ES-I3 (cell line): ENCODE results near the gene TBCD.
"Not testable (repeated sequence)": the region's sequence is repeated elsewhere in the genome, so short reads cannot be mapped to it uniquely, and the experiment has no call there.

Source experiments
- H3K36me3 ChIP-seq: 2 replicates; pipeline ENCODE4 v1.6.1; 2013; ENCODE audit warnings: mild to moderate bottlenecking, low read length, control low read depth, moderate library complexity; ENCODE audit not compliant: insufficient read depth
- H3K4me1 ChIP-seq: 2 replicates; pipeline ENCODE4 v1.6.1; 2013; ENCODE audit warnings: mild to moderate bottlenecking, control low read depth, low read length; ENCODE audit not compliant: insufficient read depth
- H3K9ac ChIP-seq: 2 replicates; pipeline ENCODE4 v1.6.1; 2013; ENCODE audit warnings: low read depth, mild to moderate bottlenecking, low read length, moderate library complexity
- H3K9me3 ChIP-seq: 2 replicates; pipeline ENCODE4 v1.6.1; 2013; ENCODE audit warnings: mild to moderate bottlenecking, low read length, moderate library complexity; ENCODE audit not compliant: control insufficient read depth, insufficient read depth

Gene TBCD

DNA sequence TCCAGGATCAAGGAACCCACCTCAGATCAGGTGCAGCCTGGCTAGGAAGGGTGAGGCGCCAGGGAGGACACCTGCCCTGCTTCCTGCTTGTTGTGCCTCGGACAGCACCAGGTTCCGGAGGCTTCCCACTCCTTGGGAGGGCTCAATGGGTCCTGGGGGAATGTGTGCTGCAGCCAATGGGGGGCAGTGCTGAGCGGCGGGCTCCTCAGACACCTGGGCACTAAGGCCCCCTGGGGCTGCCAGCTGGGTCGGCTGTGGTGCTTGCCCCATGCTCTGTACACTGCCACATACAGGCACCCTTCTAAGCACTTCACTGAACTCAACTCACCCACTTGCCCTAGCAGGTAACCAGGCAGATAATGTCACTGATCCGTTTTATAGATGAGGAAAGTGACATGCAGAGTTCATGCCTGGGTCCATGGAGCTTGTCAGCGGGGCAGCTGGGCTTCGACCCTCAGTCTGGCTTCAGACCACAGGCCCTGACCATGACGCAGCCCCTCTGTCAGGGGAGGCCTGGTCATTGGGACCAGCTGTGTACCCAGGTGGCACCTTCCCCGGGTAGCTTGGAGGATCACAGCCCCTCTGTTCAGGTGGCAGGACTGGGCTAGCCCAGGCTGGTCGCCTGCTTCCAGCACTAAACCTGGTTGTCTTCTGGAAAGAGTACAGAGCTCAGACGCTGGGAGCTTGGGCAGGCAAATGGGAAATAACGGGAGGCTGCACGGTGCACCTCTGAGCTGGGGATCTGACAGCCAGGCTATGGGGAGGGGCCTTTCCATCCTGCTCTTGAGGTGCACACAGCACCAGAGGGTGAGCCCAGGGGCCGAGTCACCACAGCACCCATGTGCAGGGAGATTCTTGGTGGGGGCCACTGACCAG lies 8.3 kb upstream of the TBCD start:
- peaks cover 33% of the 10 kb centered on the region for H3K9me3 ChIP-seq
- no peaks in the 10 kb centered on the region for H3K4me1 ChIP-seq
- peaks cover 27% of the 10 kb centered on the region for H3K36me3 ChIP-seq
- H3K9ac ChIP-seq: no peak overlapping the region

DNA sequence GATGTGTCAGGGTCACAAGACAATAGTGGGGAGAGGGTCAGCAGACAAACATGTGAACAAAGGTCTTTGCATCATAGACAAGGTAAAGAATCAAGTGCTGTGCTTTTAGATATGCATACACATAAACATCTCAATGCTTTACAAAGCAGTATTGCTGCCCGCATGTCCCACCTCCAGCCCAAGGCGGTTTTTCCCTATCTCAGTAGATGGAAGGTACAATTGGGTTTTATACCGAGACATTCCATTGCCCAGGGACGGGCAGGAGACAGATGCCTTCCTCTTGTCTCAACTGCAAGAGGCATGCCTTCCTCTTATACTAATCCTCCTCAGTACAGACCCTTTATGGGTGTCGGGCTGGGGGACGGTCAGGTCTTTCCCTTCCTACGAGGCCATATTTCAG lies 7.1 kb upstream of the TBCD start:
- Histone ChIP-seq H3K36me3 (peaks cover 31% of the 10 kb centered on the region), H3K9me3 (peaks cover 33% of the 10 kb centered on the region)
- not testable (repeated sequence) for H3K9ac ChIP-seq, H3K4me1 ChIP-seq

DNA sequence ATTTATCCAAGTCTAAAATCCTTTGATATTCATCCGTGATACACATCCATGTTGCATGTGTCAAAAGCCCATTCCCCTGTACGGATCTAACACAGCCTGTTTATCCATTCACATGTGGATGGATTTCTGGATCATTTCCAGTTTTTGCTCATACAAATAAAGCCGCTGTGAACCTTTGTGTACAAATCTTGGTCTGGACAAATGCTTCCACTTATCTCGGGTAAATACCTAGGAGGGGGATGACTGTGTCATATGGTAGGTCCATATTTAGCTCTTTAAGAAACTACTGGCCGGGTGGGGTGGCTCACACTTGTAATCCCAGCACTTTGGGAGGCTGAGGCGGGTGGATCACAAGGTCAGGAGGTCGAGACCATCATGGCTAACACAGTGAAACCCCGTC lies 6.3 kb upstream of the TBCD start:
- Histone ChIP-seq H3K9me3 (peaks cover 30% of the 10 kb centered on the region), H3K36me3 (peaks cover 26% of the 10 kb centered on the region), H3K9ac (no peak overlapping the region), H3K4me1 (no peaks in the 10 kb centered on the region)

DNA sequence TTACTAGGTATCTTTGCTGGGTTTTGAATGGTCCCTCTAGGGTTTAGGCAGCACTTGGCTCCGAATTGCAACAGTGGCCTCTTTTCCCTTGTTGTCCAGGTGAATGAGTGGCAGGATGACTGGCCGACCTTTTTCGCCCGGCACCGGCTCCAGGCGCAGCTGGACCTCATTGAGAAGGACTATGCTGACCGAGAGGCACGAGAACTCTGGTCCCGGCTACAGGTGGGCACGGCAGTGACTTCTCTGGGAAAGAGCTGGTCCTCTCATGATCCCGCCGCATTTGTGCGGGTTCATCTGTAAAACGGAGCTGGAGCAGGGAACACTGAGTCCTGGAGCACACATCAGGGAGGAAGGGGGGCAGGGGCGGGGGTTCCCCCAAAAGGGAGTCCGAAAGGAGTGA lies 3.1 kb upstream of the TBCD start:
- Histone ChIP-seq H3K4me1 (no peaks in the 10 kb centered on the region), H3K9me3 (peaks cover 19% of the 10 kb centered on the region), H3K36me3 (peaks cover 6% of the 10 kb centered on the region; the same call in 1 of the 2 replicates), H3K9ac (no peak overlapping the region)

DNA sequence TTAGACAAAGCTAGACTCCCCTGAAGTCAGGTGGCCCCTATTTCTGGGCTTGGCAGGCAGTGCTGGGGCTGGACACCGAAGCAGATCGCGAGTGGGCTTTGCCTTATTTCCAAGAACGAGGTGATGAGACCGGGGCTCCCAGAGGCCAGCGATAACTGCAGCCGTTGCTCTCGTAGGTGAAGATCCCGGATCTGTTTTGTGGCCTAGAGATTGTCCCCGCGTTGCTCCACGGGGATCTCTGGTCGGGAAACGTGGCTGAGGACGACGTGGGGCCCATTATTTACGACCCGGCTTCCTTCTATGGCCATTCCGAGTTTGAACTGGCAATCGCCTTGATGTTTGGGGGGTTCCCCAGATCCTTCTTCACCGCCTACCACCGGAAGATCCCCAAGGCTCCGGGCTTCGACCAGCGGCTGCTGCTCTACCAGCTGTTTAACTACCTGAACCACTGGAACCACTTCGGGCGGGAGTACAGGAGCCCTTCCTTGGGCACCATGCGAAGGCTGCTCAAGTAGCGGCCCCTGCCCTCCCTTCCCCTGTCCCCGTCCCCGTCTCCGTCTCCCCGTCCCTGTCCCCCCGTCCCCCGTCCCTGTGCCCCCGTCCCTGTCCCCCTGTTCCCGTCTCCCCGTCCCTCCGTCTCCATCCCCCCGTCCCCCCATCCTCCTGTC lies 1.5 kb upstream of the TBCD start:
- Histone ChIP-seq H3K36me3 (peaks cover 6% of the 10 kb centered on the region; the same call in 1 of the 2 replicates), H3K4me1 (peaks cover 4% of the 10 kb centered on the region), H3K9ac (no peak overlapping the region), H3K9me3 (peaks cover 14% of the 10 kb centered on the region)

DNA sequence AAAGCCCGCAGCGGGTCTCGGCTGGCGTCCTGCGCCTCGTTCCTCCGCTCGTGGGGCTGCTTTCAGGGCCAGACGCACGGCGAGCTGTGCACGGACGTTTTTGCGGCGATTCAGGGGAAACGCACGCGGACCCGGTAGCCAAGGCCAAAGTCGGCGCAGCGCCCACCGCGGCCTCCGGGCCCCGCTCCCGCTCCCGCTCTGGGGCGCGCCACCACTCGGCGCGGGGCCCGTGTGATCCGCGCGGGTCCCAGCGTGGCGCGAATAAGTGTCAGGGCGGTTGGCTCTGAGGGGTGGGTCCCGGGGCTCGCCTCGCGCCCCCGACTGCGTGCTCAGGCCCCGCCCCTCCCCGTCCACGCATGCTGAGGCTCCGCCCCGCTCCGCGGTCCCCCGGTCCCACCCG lies 694 bp upstream of the TBCD start:
- Histone ChIP-seq H3K9ac (peak overlapping the region; percentile 62; the same call in 1 of the 2 replicates), H3K36me3 (peaks cover 6% of the 10 kb centered on the region; the same call in 1 of the 2 replicates), H3K9me3 (peaks cover 9% of the 10 kb centered on the region; the same call in 1 of the 2 replicates), H3K4me1 (peaks cover 12% of the 10 kb centered on the region)

DNA sequence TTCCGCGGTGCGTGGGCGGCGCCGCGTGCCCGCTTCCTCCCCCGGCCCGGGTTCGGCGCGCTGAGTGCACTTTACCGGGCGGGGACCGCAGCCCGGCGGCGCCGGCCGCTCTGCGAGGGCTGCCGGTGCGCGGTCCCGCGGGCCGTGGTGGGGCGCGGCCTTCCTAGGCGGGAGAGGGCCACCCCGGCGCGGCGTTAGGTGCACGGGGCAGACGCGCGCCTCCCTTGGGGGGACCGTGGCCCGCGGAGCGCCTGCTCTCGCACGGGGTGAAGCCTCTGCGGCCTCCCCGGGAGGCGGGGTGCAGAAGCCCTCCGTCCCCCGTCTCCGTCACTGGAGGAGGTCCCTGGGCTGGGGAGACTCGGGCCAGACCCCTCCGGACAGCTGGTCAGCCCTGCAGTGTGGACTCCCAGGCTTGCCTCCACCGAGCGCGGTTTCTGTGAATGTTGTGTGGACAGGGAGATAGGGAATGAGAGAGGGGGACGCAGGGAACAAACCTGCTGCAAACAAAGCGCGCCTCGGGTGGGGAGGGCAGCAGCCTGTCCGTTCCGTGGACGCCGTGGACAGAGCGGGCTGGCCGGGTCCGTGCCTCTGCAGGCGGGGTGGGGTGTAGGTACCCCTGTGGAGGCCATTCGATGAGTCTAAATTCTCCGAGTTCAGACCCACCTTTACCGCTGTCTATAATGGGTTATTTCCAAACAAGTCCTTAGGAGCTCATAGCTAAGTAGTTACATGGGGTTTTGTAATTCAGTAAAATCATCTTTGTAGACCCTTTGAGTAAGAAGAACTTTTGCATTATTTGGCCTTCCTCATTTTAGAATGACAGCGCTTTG lies 721 bp downstream of the TBCD start:
- H3K4me1 ChIP-seq: peaks cover 13% of the 10 kb centered on the region
- 0 out of 2 replicates have a peak, but pooled peaks cover 3% of the 10 kb centered on the region for H3K9me3 ChIP-seq
- peaks cover 6% of the 10 kb centered on the region; the same call in 1 of the 2 replicates for H3K36me3 ChIP-seq
- peak overlapping the region; percentile 72 for H3K9ac ChIP-seq

DNA sequence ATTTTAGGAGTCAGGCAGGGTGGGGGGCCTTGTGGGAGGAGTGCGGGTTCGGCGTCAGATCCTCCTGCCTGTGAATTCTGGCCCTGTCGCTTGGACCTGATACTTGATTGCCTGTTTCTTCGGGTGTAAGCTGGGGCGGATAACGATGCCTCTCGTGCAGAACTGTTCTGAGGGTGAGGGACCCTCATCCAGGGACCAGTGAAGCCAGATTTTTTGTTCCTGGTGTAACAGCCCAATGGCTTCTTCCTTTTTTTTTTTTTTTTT lies 1.3 kb downstream of the TBCD start:
- 0 out of 2 replicates have a peak, but pooled peaks cover 3% of the 10 kb centered on the region for H3K9me3 ChIP-seq
- H3K4me1 ChIP-seq: peaks cover 13% of the 10 kb centered on the region
- H3K36me3 ChIP-seq: peaks cover 6% of the 10 kb centered on the region; the same call in 1 of the 2 replicates
- peak overlapping the region; percentile 72; the same call in 1 of the 2 replicates for H3K9ac ChIP-seq

DNA sequence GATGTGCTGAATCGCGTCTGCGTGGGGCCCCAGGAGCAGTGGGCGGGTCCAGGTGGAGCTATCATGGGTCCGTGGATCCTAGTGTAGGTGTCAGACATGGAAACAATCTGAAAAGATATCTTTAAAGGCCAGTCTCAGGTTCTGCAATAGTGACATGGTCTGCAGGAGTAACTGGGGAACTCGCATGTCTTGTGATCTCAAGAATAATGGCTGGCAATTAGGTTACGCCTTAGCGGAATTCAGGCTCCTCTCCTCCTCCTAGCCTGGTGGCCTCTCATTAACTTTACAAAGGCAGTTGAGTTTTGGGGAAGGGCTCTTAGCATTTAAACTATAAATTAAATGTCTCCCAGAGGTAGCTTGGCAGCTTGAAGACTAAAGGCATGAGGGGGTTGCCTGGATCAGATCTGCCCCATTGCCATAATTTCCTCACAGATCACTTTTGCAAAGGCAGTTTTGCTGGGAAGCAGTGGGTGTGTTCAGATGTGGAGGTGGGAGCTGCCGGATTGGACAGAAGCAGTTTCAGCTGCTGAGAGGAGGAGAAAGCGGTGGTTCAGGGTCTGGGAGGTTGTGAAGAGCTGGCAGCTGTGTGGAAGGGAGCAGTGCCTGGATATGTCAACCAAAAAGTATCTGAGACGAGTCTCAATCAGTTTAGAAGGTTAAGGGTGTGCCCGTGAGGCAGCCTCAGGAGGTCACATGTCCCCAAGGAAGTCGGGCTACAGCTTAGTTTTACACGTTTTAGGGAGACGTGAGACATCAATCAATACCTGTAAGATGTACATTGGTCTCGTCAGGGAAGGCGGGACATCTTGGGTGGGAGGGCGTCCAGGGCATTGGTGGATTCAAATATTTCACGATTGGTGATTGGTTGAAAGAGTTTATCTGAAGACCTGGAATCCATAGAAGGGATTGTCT lies 2.7 kb downstream of the TBCD start:
- Histone ChIP-seq H3K9ac (peak overlapping the region; percentile 72), H3K36me3 (no peaks in the 10 kb centered on the region), H3K9me3 (0 out of 2 replicates have a peak, but pooled peaks cover 3% of the 10 kb centered on the region), H3K4me1 (peaks cover 13% of the 10 kb centered on the region)

DNA sequence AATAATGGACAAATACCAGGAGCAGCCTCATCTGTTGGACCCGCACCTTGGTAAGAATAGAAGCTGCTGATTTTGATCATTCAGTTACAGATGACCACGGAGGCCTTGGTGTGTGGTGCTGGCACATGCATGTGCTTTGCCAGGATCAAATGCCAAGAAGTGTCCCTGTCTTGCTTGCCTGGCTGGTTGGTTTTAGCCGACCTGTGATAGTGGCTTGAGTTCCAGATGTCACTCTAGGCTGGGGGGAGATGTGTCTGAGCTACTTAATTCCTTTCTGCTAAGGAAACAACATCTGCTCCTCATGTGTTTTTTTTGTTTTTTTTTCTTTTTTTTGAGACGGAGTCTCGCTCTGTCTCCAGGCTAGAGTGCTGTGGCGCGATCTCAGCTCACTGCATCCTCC lies 4.3 kb downstream of the TBCD start:
- H3K36me3 ChIP-seq: no peaks in the 10 kb centered on the region
- no peak overlapping the region for H3K9ac ChIP-seq
- H3K4me1 ChIP-seq: peaks cover 13% of the 10 kb centered on the region
- no peaks in the 10 kb centered on the region for H3K9me3 ChIP-seq

DNA sequence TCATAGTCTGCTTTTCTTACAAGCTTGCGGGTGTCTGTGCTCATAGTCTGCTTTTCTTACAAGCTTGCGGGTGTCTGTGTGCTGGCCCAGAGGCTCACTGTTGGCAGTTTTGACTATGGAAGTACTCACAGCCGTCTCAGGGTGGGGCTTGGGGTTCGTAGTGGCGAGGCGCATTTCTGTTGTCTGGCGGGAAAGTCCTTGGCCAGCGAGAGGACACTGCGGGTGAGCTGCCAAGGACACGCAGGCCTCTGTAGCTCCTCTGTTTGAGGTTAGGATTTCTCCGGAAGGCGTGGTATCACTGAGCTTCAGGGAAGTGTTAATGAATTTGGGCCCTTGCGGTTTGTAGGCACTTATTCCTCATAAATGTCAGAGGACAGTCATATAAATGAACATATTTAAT lies 13.5 kb downstream of the TBCD start:
- Histone ChIP-seq H3K9ac (no peak overlapping the region), H3K9me3 (no peaks in the 10 kb centered on the region), H3K36me3 (peaks cover 19% of the 10 kb centered on the region), H3K4me1 (no peaks in the 10 kb centered on the region)

DNA sequence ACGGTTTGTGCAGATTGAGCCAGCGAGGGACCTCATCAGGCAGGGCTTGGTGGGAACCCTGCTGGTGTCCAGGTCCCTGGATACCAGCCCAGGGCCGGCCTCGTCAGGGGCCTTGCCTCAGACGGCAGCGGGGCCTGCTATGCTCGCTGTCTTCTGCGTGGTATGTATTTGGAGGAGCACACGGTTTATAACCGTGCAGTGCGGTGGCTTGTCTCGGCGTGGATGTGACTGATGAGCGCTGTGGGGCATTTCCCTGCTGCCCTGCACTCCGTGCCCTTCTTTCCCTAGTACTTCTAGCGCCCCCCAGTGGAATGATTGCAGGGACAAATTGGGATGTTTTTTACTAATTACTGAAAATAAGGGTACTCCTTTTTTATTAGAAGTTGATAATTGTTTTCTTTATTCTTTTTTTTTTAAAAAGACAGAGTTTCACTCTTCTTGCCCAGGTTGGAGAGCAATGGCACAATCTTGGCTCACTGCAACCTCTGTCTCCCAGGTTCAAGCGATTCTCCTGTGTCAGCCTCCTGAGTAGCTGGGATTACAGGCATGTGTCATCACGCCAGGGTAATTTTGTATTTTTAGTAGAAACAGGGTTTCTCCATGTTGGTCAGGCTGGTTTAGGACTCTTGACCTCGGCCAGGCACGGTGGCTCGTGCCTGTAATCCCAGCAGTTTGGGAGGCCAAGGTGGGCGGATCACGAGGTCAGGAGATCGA lies 15.3 kb downstream of the TBCD start:
- Histone ChIP-seq H3K9me3 (no peaks in the 10 kb centered on the region), H3K36me3 (peaks cover 23% of the 10 kb centered on the region), H3K9ac (no peak overlapping the region), H3K4me1 (no peaks in the 10 kb centered on the region)

DNA sequence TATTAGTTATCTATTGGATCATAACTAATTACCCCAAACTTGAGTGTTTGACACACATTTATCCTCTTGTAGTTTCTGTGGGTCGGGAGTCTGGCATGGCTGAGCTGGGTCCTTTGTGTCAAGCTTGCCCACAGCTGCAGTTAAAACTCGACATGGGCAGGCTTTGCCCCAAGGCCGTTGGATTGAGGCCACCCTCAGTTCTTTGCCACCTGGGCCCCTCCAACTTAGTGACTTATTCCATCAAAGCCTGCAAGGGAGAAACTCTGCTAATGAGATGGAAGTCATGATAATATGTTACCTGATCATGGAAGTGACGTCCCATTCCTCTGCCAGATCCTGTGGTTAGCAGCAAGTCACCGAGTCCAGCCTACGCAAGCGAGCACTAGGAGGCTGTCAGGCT lies 17.2 kb downstream of the TBCD start:
- no peaks in the 10 kb centered on the region for H3K4me1 ChIP-seq
- peaks cover 25% of the 10 kb centered on the region for H3K36me3 ChIP-seq
- H3K9ac ChIP-seq: no peak overlapping the region
- no peaks in the 10 kb centered on the region for H3K9me3 ChIP-seq
